Measurements from ENCODE around the gene THSD7A.

DNA sequence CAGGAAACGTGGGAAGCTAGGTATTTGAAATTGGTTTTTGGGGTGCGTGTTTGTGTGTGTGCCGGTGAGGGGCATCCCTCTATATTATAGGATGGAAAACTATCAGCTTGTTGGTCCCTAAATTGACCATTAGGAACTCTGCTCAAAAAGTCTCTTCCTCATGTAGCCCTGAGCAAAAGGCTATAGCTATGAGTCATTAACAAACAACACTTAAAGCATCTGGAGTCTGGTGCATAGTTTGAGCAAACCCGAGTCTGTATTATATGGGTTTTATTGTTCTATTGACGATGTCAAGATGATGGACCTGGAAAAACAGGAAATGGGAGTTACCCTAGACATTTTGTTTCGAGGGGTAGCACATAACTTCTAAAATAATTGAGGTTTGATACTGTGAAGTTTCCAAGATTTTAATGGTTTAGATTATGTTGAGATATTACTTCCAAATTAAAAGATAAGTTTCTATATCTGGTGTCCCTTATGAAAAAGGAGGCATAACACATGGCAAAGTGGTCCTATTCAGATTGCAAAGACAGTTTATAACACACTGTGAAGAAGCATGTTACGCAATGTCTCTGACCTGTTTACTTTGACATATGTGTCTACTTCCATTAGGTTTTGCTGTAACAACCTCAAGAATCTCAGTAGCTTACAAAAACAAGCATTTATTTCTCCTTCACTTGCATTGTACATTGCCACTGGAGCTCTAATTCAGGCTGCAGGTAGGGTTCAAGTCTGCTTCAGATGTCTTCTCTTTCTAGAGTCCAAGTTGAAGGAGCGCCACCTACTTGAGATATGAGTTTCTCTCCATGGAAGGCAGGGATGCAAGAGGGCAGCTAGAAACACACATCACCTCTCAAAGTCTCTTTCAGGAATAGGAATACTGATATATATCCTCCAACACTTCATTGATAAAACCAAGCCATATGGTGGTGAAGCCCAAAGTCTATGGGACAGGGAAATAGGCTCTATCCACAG is 500.6 kb downstream of the THSD7A start:
- no peak for TF ChIP-seq EP300 (conservative IDR thresholded peaks at IDR 0.05; ENCODE audit: poor library complexity, severe bottlenecking)
- TF ChIP-seq, protein P1, sequence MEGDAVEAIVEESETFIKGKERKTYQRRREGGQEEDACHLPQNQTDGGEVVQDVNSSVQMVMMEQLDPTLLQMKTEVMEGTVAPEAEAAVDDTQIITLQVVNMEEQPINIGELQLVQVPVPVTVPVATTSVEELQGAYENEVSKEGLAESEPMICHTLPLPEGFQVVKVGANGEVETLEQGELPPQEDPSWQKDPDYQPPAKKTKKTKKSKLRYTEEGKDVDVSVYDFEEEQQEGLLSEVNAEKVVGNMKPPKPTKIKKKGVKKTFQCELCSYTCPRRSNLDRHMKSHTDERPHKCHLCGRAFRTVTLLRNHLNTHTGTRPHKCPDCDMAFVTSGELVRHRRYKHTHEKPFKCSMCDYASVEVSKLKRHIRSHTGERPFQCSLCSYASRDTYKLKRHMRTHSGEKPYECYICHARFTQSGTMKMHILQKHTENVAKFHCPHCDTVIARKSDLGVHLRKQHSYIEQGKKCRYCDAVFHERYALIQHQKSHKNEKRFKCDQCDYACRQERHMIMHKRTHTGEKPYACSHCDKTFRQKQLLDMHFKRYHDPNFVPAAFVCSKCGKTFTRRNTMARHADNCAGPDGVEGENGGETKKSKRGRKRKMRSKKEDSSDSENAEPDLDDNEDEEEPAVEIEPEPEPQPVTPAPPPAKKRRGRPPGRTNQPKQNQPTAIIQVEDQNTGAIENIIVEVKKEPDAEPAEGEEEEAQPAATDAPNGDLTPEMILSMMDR (IDR thresholded peaks at IDR 0.05; ENCODE audit: poor library complexity, severe bottlenecking) = no peak
- TF ChIP-seq, protein P2, sequence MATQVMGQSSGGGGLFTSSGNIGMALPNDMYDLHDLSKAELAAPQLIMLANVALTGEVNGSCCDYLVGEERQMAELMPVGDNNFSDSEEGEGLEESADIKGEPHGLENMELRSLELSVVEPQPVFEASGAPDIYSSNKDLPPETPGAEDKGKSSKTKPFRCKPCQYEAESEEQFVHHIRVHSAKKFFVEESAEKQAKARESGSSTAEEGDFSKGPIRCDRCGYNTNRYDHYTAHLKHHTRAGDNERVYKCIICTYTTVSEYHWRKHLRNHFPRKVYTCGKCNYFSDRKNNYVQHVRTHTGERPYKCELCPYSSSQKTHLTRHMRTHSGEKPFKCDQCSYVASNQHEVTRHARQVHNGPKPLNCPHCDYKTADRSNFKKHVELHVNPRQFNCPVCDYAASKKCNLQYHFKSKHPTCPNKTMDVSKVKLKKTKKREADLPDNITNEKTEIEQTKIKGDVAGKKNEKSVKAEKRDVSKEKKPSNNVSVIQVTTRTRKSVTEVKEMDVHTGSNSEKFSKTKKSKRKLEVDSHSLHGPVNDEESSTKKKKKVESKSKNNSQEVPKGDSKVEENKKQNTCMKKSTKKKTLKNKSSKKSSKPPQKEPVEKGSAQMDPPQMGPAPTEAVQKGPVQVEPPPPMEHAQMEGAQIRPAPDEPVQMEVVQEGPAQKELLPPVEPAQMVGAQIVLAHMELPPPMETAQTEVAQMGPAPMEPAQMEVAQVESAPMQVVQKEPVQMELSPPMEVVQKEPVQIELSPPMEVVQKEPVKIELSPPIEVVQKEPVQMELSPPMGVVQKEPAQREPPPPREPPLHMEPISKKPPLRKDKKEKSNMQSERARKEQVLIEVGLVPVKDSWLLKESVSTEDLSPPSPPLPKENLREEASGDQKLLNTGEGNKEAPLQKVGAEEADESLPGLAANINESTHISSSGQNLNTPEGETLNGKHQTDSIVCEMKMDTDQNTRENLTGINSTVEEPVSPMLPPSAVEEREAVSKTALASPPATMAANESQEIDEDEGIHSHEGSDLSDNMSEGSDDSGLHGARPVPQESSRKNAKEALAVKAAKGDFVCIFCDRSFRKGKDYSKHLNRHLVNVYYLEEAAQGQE (IDR thresholded peaks at IDR 0.05; ENCODE audit: borderline replicate concordance) = no peak
- no peak for TF ChIP-seq EZH2 (IDR thresholded peaks at IDR 0.05; ENCODE audit: borderline replicate concordance, insufficient read depth, low read length, poor library complexity, severe bottlenecking)
- no peak for TF ChIP-seq POLR2AphosphoS5 (IDR thresholded peaks at IDR 0.05)
- no peak for TF ChIP-seq SMC3 (conservative IDR thresholded peaks at IDR 0.05; ENCODE audit: poor library complexity)
- no peak for TF ChIP-seq TAF1 (IDR thresholded peaks at IDR 0.05; ENCODE audit: low read depth)
